ENCODE data around the gene PRDM2. TPM values are rescaled to one million over a fixed set of nuclear protein-coding genes. Genes with fewer than 3 reads are reported as not detected.

The PRDM2 gene
- total and polyA plus RNA-seq, 4 donors: 16.1 to 52.0 (median 28.5) TPM

GRCh38 chr1:13722808-13723360 lies 22.9 kb downstream of the PRDM2 start:
- TF ChIP-seq CTCF (IDR thresholded peaks at IDR 0.05; ENCODE audit: control extremely low read depth, extremely low read depth): no peak
- no peak for ATAC-seq (ENCODE audit: insufficient read depth, low FRiP score)
- H3K9ac ChIP-seq (ENCODE audit: insufficient read depth in 1 of 2, low read length in 2 of 2): no peak overlapping the region
- no peak for DNase-seq
- H3K9me3 ChIP-seq (ENCODE audit: control insufficient read depth in 4 of 4, insufficient read depth in 3 of 4, low read length in 3 of 4): no peaks in the 10 kb centered on the region
- no peak overlapping the region for H3K4me3 ChIP-seq
- 56 to 86% methylated on average over 7 of the region's 7 CpGs for WGBS, 2 donors
- no peaks in the 10 kb centered on the region for H3K36me3 ChIP-seq (ENCODE audit: control insufficient read depth in 4 of 4, insufficient read depth in 4 of 4, low read length in 4 of 4)
- no peak overlapping the region for H3K27ac ChIP-seq (ENCODE audit: low read depth in 1 of 2, low read length in 1 of 2)
- no peaks in the 10 kb centered on the region for H3K27me3 ChIP-seq (ENCODE audit: control insufficient read depth in 3 of 3, insufficient read depth in 3 of 3, low read length in 2 of 3)
- peaks cover 0 to 2% (median 0%) of the 10 kb centered on the region in 5 donors for H3K4me1 ChIP-seq (ENCODE audit: control insufficient read depth in 5 of 5, insufficient read depth in 5 of 5, low read length in 5 of 5)

- no peak overlapping the region for H3K9ac ChIP-seq (ENCODE audit: insufficient read depth in 1 of 2, low read length in 2 of 2)
- DNase-seq: no peak
- no peaks in the 10 kb centered on the region for H3K27me3 ChIP-seq (ENCODE audit: control insufficient read depth in 3 of 3, insufficient read depth in 3 of 3, low read length in 2 of 3)
- H3K4me3 ChIP-seq: no peak overlapping the region
- no peak overlapping the region for H3K27ac ChIP-seq (ENCODE audit: low read depth in 1 of 2, low read length in 1 of 2)
- H3K4me1 ChIP-seq (ENCODE audit: control insufficient read depth in 5 of 5, insufficient read depth in 5 of 5, low read length in 5 of 5): peaks cover 0 to 9% (median 2%) of the 10 kb centered on the region in 5 donors
- no peaks in the 10 kb centered on the region for H3K9me3 ChIP-seq (ENCODE audit: control insufficient read depth in 4 of 4, insufficient read depth in 3 of 4, low read length in 3 of 4)
- TF ChIP-seq CTCF (IDR thresholded peaks at IDR 0.05; ENCODE audit: control extremely low read depth, extremely low read depth): no peak
- H3K36me3 ChIP-seq (ENCODE audit: control insufficient read depth in 4 of 4, insufficient read depth in 4 of 4, low read length in 4 of 4): no peaks in the 10 kb centered on the region
- 27 to 53% methylated on average over 4 of the region's 4 CpGs for WGBS, 2 donors
- peak; percentile 77 for ATAC-seq (ENCODE audit: insufficient read depth, low FRiP score)
Observed at GRCh38 chr1:13723810-13724209, 23.8 kb downstream of the PRDM2 start.

GRCh38 chr1:13725714-13726175 lies 25.8 kb downstream of the PRDM2 start:
- ATAC-seq (ENCODE audit: insufficient read depth, low FRiP score) (no peak), DNase-seq (peak in 2 of 3 donors; percentile 25 to 41)
- TF ChIP-seq CTCF (IDR thresholded peaks at IDR 0.05; ENCODE audit: control extremely low read depth, extremely low read depth): peak; percentile 45
- Histone ChIP-seq H3K4me1 (ENCODE audit: control insufficient read depth in 5 of 5, insufficient read depth in 5 of 5, low read length in 5 of 5) (peaks cover 0 to 20% (median 4%) of the 10 kb centered on the region in 5 donors), H3K27ac (ENCODE audit: low read depth in 1 of 2, low read length in 1 of 2) (no peak overlapping the region), H3K27me3 (ENCODE audit: control insufficient read depth in 3 of 3, insufficient read depth in 3 of 3, low read length in 2 of 3) (no peaks in the 10 kb centered on the region), H3K4me3 (no peak overlapping the region), H3K9me3 (ENCODE audit: control insufficient read depth in 4 of 4, insufficient read depth in 3 of 4, low read length in 3 of 4) (no peaks in the 10 kb centered on the region), H3K9ac (ENCODE audit: insufficient read depth in 1 of 2, low read length in 2 of 2) (no peak overlapping the region), H3K36me3 (ENCODE audit: control insufficient read depth in 4 of 4, insufficient read depth in 4 of 4, low read length in 4 of 4) (no peaks in the 10 kb centered on the region)
- WGBS, 2 donors: 47 to 59% methylated on average over 4 of the region's 4 CpGs
